Measurements from ENCODE around the gene PHYKPL. TPM values are rescaled to one million over a fixed set of nuclear protein-coding genes. Genes with fewer than 3 reads are reported as not detected.

PHYKPL gene
- total RNA-seq (2022) (78.2 and 82.1 TPM in 2 replicates), Bru-seq, nascent RNA (percentile 90 among the genes with signal in this experiment), BruChase-seq, experiment 1, labeled RNA remaining after a 2-hour chase (percentile 87 among the genes with signal in this experiment), BruChase-seq, experiment 2, labeled RNA remaining after a 6-hour chase (percentile 85 among the genes with signal in this experiment)
- long read RNA-seq, partial matches to known transcripts, result 2 of 119 reads
- long read RNA-seq, other reads (novel, unspliced or antisense), result 111 of 119 reads

DNA sequence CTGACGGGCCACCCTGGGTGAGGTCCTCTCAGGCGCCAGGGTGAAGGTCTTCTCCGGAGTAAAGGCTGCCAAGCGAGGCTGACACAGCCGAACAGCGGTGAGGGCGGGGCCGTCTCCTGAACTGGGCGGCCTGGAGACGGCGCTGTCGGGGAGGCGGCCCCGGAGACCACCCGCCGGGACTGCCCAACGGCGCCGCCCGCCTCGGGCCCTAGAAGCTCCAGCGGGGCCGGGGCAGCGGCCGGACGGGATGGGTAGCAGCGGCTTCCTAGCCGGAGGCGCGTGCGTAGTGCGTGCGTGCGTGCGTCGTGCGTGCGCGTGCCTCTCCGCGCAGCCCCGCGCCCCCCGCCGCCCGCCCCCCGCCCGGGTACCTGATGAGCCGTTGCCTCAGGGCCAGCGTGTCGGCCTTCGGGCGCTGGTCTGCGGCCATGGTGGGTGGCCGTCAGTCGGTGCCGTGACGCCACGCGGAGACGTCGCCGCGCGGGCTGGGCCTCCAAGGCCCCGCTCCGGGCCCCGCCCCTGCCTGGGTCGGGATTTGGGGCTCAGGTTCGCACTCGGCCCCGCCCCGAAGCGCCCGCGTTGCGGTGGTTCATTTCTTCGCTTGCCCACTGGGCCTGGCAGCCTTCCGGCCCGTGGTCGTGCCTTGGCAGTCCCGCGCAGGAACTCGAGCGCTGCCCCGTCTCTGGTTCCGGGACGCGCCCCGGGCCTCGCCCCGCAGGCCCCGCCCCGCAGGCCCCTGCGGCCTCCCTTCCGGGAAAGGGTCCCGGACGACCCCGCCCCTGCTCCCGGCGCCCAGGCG lies at the start of gene PHYKPL:
TSS of gene PHYKPL (minus strand) at position 679 of the 796 bp plus-strand sequence. CDS start at position 427, 252 bp downstream.
- CTCF ChIA-PET, result interaction anchor here (0.6 kb wide), 1 partner anchor 19 kb away, joined by 3 read pairs; no protein-coding TSS in a partner anchor
- H3K27me3 Mint-ChIP-seq (ENCODE audit: insufficient read depth, unreplicated experiment), result no peaks in the 10 kb centered on the region
- peak in 1 of 2 experiments; percentile 15 for TF ChIP-seq CTCF (IDR thresholded peaks at IDR 0.05; ENCODE audit: insufficient read depth in 1 of 2, low read depth in 1 of 2, low read length in 1 of 2, severe bottlenecking in 1 of 2, unreplicated experiment in 1 of 2)
- H3K36me3 Mint-ChIP-seq (ENCODE audit: insufficient read depth, unreplicated experiment), result peaks cover 40% of the 10 kb centered on the region
- peak; percentile 72 to 81 for DNase-seq
- 0 out of 2 replicates have a peak, but pooled peaks cover 4% of the 10 kb centered on the region for H3K36me3 ChIP-seq (ENCODE audit: control insufficient read depth, insufficient read depth, low read length)
- no peaks in the 10 kb centered on the region for H3K9me3 Mint-ChIP-seq (ENCODE audit: unreplicated experiment)
- H3K4me3 Mint-ChIP-seq (ENCODE audit: unreplicated experiment), result peak within 1 kb of the TSS; percentile 79
- H3K27ac Mint-ChIP-seq (ENCODE audit: unreplicated experiment), result peak within 1 kb of the TSS; percentile 77
- H3K9me3 ChIP-seq, result no peaks in the 10 kb centered on the region
- H3K4me1 Mint-ChIP-seq (ENCODE audit: low read depth, unreplicated experiment), result peaks cover 21% of the 10 kb centered on the region
- peak within 1 kb of the TSS; percentile 78 for H3K4me3 ChIP-seq (ENCODE audit: low read depth, low read length)
- H3K27me3 ChIP-seq (replicated peaks; ENCODE audit: control insufficient read depth, insufficient read depth, low read length), result no peaks in the 10 kb centered on the region
- intact Hi-C loops (cut with micrococcal nuclease; ENCODE audit: unreplicated experiment), result loop anchor here (1.0 kb wide), 1 partner anchor 28 kb away; the partner anchor contains the start of gene HNRNPAB
- BruUV-seq (replicated peaks), result no TSS peak
- POLR2A ChIA-PET, result interaction anchor here (0.5 to 3.8 kb wide), 4 partner anchors 11 to 103 kb away, joined by 4 to 15 read pairs (median 4); partner anchors contain the start of genes HNRNPAB and NHP2
- peaks cover 20% of the 10 kb centered on the region for H3K4me1 ChIP-seq

GRCh38 chr5:178282391-178282790 lies 49.8 kb upstream of the PHYKPL start:
- Histone ChIP-seq H3K4me1 (peaks cover 4% of the 10 kb centered on the region; the same call in 1 of the 2 replicates), H3K27me3 (replicated peaks; ENCODE audit: control insufficient read depth, insufficient read depth, low read length) (no peaks in the 10 kb centered on the region), H3K36me3 (ENCODE audit: control insufficient read depth, insufficient read depth, low read length) (no peaks in the 10 kb centered on the region), H3K4me3 (ENCODE audit: low read depth, low read length) (no peak overlapping the region), H3K9me3 (peaks cover 13% of the 10 kb centered on the region)
- ChIA-PET POLR2A (no interaction called here), CTCF (no interaction called here)
- H3K36me3 Mint-ChIP-seq (ENCODE audit: insufficient read depth, unreplicated experiment), result peaks cover 9% of the 10 kb centered on the region
- intact Hi-C loops (cut with micrococcal nuclease; ENCODE audit: unreplicated experiment), result no loop called here
- no peak for DNase-seq
- peaks cover 10% of the 10 kb centered on the region for H3K9me3 Mint-ChIP-seq (ENCODE audit: unreplicated experiment)
- peaks cover 1% of the 10 kb centered on the region for H3K4me1 Mint-ChIP-seq (ENCODE audit: low read depth, unreplicated experiment)
- BruUV-seq (replicated peaks), result no TSS peak
- no peak overlapping the region for H3K4me3 Mint-ChIP-seq (ENCODE audit: unreplicated experiment)
- TF ChIP-seq CTCF (IDR thresholded peaks at IDR 0.05; ENCODE audit: insufficient read depth in 1 of 2, low read depth in 1 of 2, low read length in 1 of 2, severe bottlenecking in 1 of 2, unreplicated experiment in 1 of 2), result no peak
- H3K27ac Mint-ChIP-seq (ENCODE audit: unreplicated experiment), result no peak overlapping the region
- H3K27me3 Mint-ChIP-seq (ENCODE audit: insufficient read depth, unreplicated experiment), result peaks cover 9% of the 10 kb centered on the region

DNA sequence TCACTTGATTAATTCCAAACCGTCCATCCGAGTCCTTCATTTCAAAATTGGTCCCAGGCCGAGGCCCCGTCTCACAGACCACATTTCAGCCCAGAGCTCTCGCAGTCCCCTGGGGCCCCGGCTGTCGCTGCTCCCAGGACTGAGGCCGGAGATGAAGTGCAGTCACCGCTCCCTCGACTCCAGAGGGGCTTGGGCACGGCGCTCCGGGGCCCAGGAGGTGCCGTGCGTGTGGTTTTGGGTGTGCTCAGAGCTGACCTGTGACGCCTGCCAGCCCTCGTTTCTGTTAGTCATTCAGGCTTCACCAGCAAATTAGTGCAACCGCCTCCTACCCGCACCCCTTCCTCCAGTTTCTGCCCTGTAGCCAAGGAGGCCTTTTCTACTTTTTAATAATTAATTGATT lies 48.7 kb upstream of the PHYKPL start:
- Histone ChIP-seq H3K27me3 (replicated peaks; ENCODE audit: control insufficient read depth, insufficient read depth, low read length) (no peaks in the 10 kb centered on the region), H3K9me3 (peaks cover 13% of the 10 kb centered on the region), H3K4me1 (peaks cover 4% of the 10 kb centered on the region; the same call in 1 of the 2 replicates), H3K36me3 (ENCODE audit: control insufficient read depth, insufficient read depth, low read length) (no peaks in the 10 kb centered on the region), H3K4me3 (ENCODE audit: low read depth, low read length) (no peak overlapping the region)
- peaks cover 6% of the 10 kb centered on the region for H3K27me3 Mint-ChIP-seq (ENCODE audit: insufficient read depth, unreplicated experiment)
- H3K9me3 Mint-ChIP-seq (ENCODE audit: unreplicated experiment), result peaks cover 10% of the 10 kb centered on the region
- H3K4me3 Mint-ChIP-seq (ENCODE audit: unreplicated experiment), result no peak overlapping the region
- no peak overlapping the region for H3K27ac Mint-ChIP-seq (ENCODE audit: unreplicated experiment)
- ChIA-PET CTCF (no interaction called here), POLR2A (interaction anchor here (0.5 kb wide), 1 partner anchor 449 kb away, joined by 8 read pairs; the partner anchor contains the start of gene ZNF354A)
- DNase-seq, result no peak
- intact Hi-C loops (cut with micrococcal nuclease; ENCODE audit: unreplicated experiment), result no loop called here
- BruUV-seq (replicated peaks), result no TSS peak
- peaks cover 9% of the 10 kb centered on the region for H3K36me3 Mint-ChIP-seq (ENCODE audit: insufficient read depth, unreplicated experiment)
- H3K4me1 Mint-ChIP-seq (ENCODE audit: low read depth, unreplicated experiment), result no peaks in the 10 kb centered on the region
- TF ChIP-seq CTCF (IDR thresholded peaks at IDR 0.05; ENCODE audit: insufficient read depth in 1 of 2, low read depth in 1 of 2, low read length in 1 of 2, severe bottlenecking in 1 of 2, unreplicated experiment in 1 of 2), result no peak
